Dedifferentiated amniotic fluid mesenchymal stem cell (primary cell): ENCODE measurements around the gene PYCARD.
"Not testable (repeated sequence)": the region's sequence is repeated elsewhere in the genome, so short reads cannot be mapped to it uniquely, and the experiment has no call there.

Experiments used
- DNase-seq: peaks from one replicate; pipeline ENCODE4 v3.0.0-alpha.2; 2016; ENCODE audit errors: extremely low spot score

The PYCARD gene

DNA sequence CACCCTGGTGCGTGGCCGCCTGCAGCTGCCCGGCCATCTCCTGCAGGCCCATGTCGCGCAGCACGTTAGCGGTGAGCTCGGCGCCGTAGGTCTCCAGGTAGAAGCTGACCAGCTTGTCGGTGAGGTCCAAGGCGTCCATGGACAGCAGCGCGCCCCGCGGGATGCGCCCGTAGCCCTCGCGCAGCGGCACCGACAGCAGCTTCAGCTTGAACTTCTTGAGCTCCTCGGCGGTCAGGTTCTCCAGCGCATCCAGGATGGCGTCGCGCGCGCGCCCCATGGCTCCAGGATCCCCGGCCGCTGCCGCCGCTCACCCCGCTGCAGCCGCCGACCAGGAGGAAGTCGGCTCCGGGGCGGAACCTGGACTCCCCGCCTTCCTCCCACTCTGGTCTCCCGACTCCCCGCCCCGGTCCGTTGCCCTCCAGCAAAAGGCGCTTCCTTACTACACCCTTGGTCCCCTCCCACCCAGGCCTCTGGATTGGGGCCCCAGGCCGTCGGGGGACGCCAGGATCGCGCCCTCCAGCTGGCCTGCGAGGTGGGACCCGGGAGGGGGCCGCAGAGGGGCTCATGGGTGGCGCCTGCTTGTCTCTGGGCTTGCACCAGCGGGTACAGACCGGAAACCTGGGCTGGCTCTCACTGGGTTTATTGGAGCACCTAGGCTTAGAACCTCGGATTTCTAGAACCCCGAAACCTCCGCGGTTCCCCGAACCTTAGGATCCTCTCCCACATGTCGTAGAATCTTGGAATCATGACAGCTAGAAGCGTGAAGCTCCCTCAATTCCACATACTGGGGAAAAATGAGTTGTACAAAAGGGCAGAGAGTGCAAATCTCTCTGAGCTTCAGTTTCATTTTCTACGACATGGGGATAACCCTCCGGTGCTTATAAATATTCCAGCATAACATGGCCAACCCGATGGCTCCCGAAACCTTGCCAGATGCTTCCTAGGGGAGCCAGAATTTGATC, at the start of gene PYCARD:
Gene PYCARD (minus strand): TSS at position 347 of the 962 bp plus-strand sequence. CDS start 70 bp downstream, at position 277.
- no peak for DNase-seq

DNA sequence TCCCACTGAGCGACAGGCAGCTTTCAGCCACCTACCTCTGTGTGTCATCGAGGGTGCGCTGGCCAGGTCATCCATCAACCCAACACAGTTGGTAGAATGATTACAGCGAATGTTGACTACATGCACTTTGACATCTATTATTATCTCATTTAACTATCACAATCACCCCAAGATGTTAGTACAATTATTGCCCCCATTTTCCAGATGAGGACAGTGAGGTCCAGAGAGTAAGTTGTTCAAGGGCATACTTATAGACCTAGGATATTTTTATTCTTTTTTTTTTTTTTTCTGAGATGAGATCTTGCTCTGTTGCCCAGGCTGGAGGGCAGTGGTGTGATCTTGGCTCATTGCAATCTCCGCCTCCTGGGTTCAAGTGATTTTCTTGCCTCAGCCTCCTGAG, 48.9 kb upstream of the PYCARD start:
- no peak for DNase-seq

DNA sequence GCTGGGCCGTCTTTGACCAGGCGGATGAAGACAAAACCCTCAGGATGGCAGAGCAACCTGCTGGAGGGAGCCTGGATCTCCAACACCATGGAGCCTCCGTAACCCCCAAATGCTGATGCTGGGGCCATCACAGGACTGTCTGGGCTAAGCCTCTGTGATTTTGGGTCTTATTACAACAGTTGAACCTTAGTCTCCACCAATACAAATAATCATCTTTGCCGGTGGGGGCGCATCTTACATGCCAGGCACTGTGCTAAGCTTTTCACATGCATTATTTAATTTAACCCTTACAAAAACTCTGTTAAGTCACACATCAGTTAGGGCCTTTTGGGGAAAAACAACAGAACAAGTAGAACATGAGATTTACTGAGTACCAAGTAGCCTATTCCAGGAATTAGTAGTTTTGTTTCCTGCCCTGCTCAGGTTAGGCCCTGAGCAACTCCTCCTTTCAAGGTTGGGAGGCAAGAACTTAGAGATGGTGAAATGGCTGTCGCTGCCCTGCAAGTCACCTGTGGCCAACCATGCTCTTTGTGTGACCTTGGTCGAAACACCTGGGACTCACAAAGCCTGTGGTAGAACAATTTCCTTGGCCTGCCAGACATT, 48.3 kb upstream of the PYCARD start:
- DNase-seq: no peak

DNA sequence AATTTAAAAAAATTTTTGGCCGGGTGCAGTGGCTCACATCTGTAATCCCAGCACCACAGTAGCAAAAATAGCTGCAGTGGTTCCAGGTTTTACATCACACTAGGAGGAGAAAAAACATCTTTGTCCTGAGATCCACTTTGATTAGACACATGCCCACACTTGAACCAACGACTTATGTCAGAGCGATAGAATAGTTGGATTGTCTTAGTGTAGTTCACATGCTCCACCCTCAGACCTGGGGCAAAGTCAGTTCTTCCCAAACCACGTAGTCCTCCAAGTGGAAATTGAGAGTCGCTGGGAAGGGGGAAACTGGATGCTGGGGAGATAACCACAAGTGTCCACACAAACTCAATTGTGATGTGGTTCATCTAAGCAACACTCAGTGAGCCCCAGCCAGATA, 45.8 kb upstream of the PYCARD start:
- DNase-seq: no peak

DNA sequence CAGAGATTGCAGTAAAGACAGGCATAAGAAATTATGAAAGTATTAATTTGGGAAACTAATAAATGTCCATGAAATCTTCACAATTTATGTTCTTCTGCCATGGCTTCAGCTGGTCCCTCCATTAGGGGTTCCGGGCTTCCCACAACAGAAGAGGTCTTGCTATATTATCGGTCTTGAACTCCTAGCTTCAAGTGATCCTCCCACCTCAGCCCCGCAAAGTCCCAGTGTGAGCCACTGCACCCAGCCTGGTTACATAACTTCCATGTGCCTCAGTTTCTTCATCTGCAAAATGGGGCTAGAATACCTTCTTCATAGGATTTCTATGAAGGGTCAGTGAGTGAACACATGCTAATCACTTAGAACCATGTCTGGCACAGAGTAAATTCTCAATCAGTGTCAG, 43.7 kb upstream of the PYCARD start:
- no peak for DNase-seq

DNA sequence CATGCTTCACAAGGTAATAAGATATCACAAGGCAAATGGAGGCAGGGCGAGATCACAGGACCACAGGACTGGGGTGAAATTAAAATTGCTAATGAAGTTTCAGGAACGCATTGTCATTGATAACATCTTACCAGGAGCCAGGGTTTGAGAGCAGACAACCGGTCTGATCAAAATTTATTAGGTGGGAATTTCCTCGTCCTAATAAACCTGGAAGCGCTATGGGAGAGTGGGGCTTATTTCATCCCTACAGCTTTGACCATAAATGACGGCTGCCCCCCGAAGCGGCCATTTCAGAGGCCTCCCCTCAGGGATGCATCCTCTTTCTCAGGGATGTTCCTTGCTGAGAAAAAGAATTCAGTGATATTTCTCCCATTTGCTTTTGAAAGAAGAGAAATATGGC, 43.0 kb upstream of the PYCARD start:
- DNase-seq: not testable (repeated sequence)

DNA sequence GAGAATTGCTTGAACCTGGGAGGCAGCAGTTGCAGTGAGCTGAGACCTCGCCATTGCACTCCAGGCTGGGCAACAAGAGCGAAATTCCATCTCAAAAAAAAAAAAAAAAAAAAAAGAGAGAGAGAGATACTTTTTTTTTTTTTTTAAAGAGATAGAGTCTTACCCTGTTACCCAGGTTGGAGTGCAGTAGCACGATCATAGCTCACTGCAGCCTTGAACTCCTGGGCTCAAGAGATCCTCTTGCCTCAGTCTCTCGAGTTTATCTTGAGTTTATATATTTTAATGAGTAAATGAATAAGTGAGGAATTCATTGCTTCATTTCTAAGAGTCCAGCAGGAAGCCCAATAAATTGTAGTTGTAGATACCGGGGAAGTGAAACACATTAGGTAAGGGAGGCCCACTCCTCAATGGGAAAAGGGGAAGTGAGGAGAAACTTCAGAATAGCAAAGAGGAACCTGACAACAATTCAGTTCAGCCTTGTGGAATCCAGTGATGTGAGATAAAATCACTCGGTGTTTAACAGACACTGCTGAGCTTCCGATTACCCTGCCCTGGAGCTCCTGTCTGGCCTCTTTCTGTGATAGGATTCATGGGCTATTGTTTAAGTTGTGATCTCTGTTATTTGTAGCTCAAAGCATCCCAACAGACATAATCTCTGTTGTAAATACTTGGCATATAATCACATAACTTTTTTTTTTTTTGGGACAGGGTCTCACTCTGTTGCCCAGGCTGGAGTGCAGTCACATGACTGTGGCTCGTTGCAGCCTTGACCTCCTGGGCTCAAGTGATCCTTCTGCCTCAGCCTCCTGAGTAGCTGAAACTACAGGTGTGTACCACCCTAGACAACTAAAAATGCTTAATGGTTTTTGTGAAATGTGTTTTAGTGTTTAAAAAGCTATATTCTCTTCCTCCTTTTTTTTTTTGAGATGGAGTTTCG, 41.4 kb upstream of the PYCARD start:
- DNase-seq: no peak

DNA sequence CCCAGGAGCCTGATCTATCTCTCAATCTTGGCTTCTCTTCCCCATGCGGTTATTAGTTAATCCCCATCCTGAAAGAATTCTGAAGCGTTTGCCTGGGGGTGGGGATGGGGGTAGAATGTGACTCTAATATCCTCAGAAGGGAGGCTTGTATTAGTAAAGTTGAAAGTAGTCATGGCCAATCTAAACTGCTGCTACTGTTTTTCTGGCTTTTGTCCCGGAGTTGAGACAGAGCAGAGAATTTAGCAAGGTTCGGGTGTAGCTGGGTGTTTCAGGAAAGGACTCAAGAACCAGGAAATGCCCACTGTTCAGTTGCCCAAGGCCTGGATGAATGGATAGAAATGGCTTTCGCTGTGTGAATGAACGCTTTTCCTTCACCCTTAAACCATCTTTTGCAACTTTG, 39.6 kb upstream of the PYCARD start:
- no peak for DNase-seq

DNA sequence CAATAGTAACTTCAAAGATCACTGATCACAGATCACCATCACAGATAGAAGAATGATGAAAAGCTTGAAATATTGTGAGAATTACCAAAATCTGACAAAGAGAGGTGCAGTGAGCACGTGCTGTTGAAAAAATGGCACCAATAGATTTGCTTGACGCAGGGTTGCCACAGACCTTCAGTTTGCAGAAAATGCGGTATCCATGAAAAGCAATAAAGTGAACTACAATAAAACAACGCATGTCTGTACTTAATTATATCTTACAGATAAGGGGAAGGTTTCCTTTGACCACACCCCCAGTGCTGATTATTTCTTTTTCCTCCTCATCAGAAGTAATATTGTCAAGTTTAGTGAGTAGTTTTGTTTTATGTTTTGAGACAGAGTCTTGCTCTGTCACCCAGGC, 35.5 kb upstream of the PYCARD start:
- no peak for DNase-seq

DNA sequence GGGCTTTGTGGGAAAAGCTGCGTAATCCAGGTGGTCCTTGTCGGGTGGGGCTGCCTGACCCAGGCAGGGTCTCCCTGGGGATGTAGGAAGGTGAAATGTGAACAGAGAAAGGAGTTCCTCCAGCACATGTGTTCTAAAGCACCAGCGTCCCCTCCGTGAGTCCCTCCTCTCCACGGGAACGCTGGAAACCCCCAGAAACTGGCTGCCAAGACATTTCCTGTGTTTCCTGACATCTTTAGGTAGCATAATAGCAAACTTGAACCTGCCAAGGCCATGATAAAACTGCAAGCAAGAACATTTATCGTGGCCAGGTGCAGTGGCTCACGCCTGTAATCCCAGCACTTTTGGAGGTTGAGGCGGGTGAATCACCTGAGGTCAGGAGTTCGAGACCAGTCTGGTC, 26.9 kb upstream of the PYCARD start:
- DNase-seq: no peak

DNA sequence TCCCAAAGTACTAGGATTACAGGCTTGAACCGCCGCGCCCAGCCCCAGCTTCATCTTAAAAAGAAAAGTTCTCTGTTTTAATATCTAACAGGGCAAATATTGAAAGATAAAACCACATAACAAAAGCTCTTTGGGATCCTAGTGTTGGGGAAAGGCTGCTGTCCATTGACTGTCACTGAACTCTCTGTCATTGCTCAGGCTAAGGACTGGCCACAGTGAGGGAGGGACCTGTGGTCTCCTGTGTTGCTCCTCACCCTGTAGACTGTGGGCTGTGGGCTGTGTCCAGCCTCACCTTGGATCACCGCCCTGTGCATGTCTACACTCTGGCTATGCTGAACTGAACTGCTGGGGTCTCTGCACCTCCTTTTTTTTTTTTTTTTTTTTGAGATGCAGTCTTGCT, 25.6 kb upstream of the PYCARD start:
- DNase-seq: no peak

DNA sequence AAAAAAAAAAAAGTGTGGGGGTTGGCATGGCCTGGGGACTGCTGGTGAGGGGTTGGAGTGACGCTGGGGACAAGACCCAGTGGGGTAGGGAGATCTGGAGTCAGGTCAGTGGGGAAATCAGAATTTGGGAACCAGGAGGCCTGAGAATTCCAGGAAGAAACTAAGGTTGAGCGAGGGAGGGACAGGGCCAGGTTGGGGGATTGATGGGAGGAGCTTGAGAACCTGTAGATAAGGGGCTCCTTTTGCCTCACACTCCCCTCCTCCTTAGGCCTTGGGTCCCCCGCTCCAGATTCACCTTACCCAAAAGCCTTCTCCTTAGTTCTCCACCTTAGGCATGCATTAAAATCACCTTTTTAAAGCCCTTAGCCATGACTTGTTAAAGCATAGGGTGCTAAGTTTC, 22.6 kb upstream of the PYCARD start:
- no peak for DNase-seq

DNA sequence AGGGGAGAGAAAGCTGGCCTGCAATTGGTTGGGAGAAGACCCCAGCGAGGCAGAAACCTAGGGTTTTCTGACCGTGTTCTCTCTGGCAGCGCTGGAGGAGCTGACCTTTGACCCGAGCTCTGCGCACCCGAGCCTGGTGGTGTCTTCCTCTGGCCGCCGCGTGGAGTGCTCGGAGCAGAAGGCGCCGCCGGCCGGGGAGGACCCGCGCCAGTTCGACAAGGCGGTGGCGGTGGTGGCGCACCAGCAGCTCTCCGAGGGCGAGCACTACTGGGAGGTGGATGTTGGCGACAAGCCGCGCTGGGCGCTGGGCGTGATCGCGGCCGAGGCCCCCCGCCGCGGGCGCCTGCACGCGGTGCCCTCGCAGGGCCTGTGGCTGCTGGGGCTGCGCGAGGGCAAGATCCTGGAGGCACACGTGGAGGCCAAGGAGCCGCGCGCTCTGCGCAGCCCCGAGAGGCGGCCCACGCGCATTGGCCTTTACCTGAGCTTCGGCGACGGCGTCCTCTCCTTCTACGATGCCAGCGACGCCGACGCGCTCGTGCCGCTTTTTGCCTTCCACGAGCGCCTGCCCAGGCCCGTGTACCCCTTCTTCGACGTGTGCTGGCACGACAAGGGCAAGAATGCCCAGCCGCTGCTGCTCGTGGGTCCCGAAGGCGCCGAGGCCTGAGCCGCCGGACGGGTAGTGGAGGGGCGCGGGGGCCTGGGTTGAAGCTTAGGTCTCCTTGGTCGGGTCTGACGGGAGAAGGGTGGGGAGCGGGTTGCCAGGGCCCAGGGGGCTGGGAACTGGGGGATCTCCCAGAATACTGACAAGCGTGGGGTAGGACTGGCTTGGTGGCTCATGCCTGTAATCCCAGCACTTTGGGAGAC, 21.8 kb upstream of the PYCARD start:
- DNase-seq: no peak

DNA sequence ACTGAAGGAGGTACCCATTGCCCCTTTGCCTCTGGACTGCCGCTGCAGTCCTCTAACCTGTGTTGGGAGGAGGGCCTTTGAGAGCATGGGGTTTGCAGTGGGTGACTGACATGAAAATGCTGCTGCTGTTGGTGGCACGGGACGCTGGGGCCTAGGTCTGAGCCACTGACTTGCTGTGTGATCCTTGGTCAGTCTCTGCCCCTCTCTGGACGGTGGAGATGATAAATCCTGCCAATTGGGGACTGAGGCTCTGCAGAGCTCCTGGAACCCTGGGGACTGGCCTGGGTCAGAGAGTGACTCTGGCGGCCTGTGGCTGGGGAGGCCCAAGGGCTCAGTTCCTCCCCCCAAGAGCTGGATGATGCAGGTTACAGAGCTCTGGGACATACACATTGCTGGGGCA, 20.5 kb upstream of the PYCARD start:
- DNase-seq: no peak

DNA sequence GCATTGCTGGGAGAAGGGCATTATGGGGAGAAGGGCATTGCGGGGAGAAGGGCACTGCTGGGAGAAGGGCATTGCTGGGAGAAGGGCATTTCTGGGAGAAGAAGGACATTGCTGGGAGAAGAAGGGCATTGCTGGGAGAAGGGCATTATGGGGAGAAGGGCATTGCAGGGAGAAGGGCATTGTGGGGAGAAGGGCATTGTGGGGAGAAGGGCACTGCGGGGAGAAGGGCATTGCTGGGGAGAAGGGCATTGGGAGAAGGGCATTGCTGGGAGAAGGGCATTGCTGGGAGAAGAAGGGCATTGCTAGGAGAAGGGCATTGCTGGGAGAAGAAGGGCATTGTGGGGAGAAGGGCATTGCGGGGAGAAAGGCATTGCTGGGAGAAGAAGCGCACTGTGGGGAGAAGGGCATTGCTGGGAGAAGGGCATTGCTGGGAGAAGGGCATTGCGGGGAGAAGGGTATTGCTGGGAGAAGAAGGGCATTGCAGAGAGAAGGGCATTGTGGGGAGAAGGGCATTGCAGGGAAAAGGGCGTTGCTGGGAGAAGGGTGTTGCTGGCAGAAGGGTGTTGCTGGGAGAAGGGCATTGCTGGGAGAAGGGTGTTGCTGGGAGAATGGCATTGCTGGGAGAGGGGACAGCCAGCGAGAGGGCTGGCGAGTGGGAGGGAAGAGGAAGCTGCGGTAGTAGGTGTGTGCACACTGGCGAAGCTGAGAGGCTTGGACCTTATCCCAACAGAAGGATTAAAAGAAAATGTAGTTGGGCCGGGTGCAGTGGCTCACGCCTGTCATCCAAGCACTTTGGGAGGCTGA, 19.0 kb upstream of the PYCARD start:
- DNase-seq: no peak

DNA sequence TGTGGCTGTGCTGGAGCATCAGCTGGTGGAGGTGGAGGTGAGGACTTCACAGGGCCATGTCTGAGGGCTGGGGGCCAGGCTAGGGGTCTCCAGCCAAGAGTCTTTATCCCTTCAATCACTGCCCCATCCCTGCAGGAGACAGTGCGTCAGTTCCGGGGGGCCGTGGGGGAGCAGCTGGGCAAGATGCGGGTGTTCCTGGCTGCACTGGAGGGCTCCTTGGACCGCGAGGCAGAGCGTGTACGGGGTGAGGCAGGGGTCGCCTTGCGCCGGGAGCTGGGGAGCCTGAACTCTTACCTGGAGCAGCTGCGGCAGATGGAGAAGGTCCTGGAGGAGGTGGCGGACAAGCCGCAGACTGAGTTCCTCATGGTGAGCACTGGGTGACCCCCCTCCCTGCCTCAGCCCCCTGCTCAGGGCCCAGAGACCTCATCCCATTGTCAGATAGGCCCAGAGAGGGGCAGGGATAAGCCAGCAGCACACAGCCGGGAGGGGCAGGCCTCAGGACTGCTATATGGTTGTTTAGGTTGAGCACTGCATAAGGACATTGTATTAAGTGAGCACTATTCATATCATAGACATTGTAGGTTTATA, 16.7 kb upstream of the PYCARD start:
- DNase-seq: no peak

DNA sequence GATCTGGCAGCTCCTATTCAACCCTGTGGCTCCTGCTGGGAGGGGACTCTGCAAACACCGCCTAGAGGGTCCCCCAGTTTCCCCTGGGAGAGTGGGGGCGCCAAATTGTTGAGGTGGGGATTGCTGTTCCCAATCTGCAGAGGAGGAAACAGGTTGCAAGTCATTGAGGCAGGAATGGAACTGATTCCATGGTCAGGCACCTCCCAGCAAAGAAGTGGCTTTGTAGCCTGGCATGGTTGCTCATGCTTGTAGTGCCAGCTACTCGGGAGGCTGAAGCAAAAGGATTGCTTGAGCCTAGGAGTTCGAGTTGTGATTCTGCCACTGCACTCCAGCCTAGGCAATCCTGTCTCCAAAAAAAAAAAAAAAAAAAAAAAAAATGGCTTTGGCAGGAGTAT, 14.6 kb upstream of the PYCARD start:
- no peak for DNase-seq

DNA sequence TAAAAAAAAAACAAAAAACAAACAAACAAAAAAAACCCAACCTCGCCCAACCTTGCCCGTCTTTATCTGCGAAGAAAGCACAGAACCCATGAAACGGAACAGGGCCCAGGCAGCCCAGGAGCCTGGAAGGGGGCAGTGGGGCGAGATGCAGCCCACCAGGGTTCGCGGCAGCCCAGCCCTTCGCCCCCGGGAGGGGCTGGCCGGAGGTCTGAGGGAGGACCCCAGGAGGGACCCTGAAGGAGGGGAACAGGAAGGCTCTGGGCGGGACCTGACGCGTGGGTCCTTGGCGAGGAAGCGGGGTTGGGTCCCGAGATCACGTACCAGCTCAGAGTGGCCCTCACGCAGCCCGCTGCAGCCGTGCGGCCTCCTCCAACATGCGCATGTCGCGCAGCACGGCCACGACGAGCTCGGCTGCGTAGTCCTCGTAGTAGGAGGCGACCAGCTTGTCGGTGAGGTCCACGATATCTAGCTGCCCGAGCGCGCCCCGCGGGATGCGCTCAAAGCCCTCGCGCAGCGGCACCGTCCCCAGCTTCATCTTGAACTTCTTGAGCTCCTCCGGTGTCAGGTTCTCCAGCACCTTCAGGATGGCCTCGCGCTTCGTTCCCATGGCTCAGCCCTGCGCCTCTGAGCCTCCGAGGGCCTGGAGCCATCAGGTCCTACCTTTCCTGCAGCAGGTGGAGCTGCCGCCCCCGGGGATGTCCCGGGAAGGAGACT, 14.0 kb upstream of the PYCARD start, which contains the start of gene PYDC1:
Gene PYDC1 (minus strand): TSS at position 714 of the 714 bp plus-strand sequence. CDS start 107 bp downstream, at position 607.
- DNase-seq: no peak
